22Rv1 (cell line): Measurements from ENCODE around the gene SCFD2.

Experiments used
- ZFX ChIP-seq: fragments of 450-650 bp; IDR thresholded peaks from 2 replicates; pipeline ENCODE4 v1.6.1; 2017; ENCODE audit warnings: antibody characterized with exemption, borderline replicate concordance
- TF ChIP-seq, protein P1 (sequence below): fragments of 450-650 bp; IDR thresholded peaks from 2 replicates; pipeline ENCODE4 v1.5.1; 2017; ENCODE audit warnings: mild to moderate bottlenecking

DNA sequence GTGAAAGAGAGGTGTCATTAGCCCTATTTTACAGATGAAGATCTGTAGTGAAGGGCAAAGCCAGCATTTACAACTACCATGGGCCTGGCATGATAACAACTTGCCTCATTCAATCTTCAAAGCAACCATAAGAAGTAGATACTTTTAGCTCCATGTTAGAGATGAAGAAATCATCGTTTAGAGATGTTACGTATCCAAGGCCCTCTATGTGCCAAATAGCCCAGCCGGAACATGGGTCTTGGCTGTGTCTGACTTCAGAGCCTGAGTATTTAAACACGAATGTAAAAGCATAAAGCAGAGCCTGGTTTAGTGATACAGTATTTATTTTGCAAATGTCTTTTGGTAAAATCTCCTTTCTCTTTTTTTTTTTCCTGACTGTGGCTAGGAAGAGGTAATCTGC, 306.6 kb downstream of the SCFD2 start:
- TF ChIP-seq, protein P1, sequence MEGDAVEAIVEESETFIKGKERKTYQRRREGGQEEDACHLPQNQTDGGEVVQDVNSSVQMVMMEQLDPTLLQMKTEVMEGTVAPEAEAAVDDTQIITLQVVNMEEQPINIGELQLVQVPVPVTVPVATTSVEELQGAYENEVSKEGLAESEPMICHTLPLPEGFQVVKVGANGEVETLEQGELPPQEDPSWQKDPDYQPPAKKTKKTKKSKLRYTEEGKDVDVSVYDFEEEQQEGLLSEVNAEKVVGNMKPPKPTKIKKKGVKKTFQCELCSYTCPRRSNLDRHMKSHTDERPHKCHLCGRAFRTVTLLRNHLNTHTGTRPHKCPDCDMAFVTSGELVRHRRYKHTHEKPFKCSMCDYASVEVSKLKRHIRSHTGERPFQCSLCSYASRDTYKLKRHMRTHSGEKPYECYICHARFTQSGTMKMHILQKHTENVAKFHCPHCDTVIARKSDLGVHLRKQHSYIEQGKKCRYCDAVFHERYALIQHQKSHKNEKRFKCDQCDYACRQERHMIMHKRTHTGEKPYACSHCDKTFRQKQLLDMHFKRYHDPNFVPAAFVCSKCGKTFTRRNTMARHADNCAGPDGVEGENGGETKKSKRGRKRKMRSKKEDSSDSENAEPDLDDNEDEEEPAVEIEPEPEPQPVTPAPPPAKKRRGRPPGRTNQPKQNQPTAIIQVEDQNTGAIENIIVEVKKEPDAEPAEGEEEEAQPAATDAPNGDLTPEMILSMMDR, result no peak
- no peak for TF ChIP-seq ZFX
